ENCODE data around the gene BPIFA2.
"Not testable (repeated sequence)": the region's sequence is repeated elsewhere in the genome, so short reads cannot be mapped to it uniquely, and the experiment has no call there.

Gene BPIFA2

GRCh38 chr20:33160681-33161080, 7.3 kb upstream of the BPIFA2 start:
- DNase-seq (ENCODE audit: low spot score) (no peak), FAIRE-seq (no peak)

GRCh38 chr20:33162313-33162712, 5.6 kb upstream of the BPIFA2 start:
- no peak for FAIRE-seq
- DNase-seq (ENCODE audit: low spot score), result no peak

DNA sequence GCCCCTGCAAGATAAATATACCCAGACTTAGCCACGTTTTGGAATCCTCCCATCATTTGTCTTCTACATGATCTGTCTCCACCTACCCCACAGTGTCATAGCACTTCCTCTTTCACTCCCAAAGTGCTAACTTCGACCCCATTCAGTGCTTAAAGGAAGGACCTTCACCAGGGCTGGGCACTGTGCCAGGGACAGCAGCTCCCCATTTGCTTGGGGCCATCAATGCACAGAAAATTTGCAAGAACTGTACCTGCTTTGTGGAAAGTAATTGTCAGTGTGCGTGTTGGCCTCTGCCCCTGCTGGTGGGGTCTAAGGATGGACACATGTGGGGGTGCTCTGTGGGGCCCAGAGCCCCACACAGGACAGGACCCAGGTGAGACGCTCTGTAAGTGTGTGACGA, 5.2 kb upstream of the BPIFA2 start:
- DNase-seq (ENCODE audit: low spot score), result no peak
- no peak for FAIRE-seq

DNA sequence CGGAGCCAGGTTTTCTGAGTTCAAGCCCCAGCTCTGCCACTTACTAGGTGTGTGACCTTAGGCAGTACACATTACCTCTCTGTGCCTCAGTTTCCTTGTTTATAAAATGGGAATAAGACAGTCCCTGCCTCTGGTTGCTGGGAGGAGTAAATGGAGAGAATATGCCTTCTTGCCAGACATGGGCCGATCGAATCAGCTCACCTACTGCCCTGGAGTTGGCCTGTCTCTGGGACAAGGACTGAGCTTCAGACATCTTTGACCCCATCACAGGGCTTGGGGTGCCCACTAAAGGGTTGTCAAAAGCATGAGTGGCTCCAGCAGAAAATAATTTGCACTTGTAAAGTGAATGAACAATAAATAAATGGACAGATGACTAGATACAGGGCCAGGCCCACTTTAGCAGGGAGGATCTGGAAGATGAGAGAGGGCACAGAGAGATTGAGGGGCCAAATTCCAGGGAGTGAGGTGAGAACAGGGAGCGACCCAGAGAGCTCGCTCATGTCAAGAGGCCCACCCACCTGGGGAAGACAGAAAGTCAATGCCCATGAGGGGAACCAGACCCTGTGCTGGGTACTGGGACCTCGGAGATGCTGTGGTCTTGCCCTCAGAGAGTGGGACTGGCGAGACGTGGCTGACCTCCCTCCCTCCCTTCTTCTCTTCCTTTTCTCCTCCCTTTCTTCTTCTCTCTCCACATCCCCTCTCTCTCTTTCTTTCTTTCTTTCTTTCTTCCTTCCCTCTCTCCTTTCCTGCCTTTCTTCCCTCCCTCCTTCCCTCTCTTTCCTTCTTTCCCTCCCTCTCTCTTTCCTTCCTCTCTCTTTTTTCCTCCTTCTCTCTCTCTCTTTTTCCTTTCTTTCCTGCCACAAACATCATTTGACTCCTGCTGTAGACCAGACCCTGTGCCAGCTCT, 3.9 kb upstream of the BPIFA2 start:
- FAIRE-seq (no peak), DNase-seq (ENCODE audit: low spot score) (no peak)

GRCh38 chr20:33164763-33165095, 3.2 kb upstream of the BPIFA2 start:
- DNase-seq (ENCODE audit: low spot score) (no peak), FAIRE-seq (no peak)

GRCh38 chr20:33165416-33166055, 2.4 kb upstream of the BPIFA2 start:
- no peak for DNase-seq (ENCODE audit: low spot score)
- no peak for FAIRE-seq

GRCh38 chr20:33166533-33167113, 1.3 kb upstream of the BPIFA2 start:
- FAIRE-seq (no peak), DNase-seq (ENCODE audit: low spot score) (no peak)

- FAIRE-seq (peak; percentile 2), DNase-seq (ENCODE audit: low spot score) (peak; percentile 41)
These were observed 1.3 kb downstream of the BPIFA2 start for GRCh38 chr20:33169176-33169794.

DNA sequence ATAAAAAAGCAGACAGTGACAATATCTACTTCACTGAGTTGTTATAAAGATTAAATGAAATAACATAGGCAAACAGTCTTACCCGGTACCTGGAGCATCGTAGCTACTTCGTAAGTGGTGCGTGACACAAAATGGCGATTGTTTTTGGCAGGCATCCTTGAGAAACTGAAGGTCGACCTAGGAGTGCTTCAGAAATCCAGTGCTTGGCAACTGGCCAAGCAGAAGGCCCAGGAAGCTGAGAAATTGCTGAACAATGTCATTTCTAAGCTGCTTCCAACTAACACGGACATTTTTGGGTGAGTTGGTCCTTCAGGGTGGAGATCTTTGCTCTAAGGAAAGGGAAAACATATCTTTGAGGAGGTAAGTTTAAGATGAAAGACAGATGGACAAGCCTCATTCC, 4.8 kb downstream of the BPIFA2 start:
- FAIRE-seq (no peak), DNase-seq (ENCODE audit: low spot score) (no peak)

GRCh38 chr20:33175123-33175522, 7.2 kb downstream of the BPIFA2 start:
- no peak for DNase-seq (ENCODE audit: low spot score)
- no peak for FAIRE-seq

- no peak for DNase-seq (ENCODE audit: low spot score)
- no peak for FAIRE-seq
These were observed 8.1 kb downstream of the BPIFA2 start for GRCh38 chr20:33176101-33176500.

DNA sequence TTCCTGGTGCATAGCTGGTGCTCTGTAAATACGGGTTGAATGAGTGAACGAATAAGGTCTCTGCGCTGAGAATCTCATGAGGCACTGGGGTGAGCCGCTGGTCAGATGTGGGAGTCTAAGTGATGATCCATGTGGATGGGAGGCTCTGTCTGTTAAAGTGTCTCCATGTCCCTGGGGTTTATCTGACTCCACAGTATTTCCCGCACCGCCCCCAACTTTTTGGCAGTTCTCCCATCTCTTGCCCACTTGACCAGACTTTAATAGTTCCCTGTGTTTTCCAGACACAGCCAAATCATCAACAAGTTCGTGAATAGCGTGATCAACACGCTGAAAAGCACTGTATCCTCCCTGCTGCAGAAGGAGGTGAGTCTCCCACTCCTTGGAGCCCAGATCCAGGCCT, 9.9 kb downstream of the BPIFA2 start:
- DNase-seq (ENCODE audit: low spot score) (no peak), FAIRE-seq (no peak)

DNA sequence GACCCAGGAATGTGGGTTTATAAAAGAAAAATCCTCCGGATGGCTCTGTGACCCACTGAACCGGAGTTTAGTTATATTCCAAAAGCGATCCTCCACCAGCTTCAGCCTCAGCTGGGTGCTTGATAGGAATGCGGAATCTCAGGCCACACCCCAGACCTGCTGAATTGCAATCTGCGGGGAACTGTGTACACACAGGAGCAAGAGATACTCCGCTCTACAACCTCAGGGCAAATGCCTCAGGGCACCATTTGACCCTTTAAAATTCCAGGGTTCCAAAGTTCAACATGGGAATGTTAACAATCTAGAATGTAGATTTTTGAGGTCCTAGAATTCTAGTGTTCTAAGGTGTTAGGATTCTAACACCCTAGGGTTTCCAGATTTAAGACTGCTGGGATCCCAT, 10.8 kb downstream of the BPIFA2 start:
- FAIRE-seq (no peak), DNase-seq (ENCODE audit: low spot score) (no peak)

GRCh38 chr20:33180169-33180568, 12.2 kb downstream of the BPIFA2 start:
- FAIRE-seq, result no peak
- no peak for DNase-seq (ENCODE audit: low spot score)

DNA sequence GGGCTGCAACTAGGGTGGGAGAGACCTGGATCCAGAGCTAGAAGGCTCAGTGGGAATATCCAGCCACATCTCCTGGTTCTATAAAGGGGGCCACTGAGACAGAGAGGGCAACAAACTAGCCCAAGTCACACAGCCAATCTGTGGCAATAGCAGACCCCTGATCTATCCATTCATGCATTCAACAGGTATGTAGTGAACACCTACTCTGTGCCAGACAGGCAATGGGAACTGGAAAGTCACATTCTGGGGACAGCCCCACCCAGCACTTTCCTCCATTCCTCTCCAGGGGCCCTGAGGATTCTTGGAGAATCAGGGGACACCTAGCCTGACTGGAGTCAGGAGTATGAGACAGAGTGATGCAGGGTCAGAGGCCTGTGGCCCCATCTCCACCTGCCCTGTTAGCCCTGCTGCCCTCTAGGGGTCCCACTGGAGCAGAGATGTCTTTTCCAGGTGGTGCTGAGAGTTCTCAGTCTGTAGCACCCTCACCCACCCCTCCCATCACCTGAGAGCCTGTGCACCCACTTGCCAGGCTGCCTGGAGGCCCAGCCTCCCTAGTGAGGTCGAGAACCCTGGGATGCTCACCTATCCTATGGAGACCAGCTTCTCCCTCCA, 13.6 kb downstream of the BPIFA2 start:
- no peak for DNase-seq (ENCODE audit: low spot score)
- FAIRE-seq, result no peak

- FAIRE-seq, result no peak
- no peak for DNase-seq (ENCODE audit: low spot score)
These were observed 15.4 kb downstream of the BPIFA2 start for GRCh38 chr20:33183312-33183711.

DNA sequence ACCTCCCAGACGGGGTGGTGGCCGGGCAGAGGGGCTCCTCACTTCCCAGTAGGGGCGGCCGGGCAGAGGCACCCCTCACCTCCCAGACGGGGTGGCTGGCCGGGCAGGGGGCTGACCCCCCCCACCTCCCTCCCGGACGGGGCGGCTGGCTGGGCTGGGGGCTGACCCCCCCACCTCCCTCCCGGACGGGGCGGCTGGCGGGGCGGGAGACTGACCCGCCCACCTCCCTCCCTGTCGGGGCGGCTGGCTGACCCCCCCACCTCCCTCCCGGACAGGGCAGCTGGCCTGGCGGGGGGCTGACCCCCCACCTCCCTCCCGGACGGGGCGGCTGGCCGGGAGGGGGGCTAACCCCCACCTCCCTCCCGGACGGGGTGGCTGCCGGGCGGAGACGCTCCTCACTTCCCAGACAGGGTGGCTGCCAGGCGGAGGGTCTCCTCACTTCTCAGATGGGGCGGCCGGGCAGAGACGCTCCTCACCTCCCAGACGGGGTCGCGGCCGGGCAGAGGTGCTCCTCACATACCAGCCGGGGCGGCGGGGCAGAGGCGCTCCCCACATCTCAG, 17.2 kb downstream of the BPIFA2 start:
- not testable (repeated sequence) for FAIRE-seq; DNase-seq (ENCODE audit: low spot score)

GRCh38 chr20:33187491-33187890, 19.5 kb downstream of the BPIFA2 start:
- DNase-seq (ENCODE audit: low spot score) (no peak), FAIRE-seq (no peak)

GRCh38 chr20:33188421-33188820, 20.5 kb downstream of the BPIFA2 start:
- no peak for FAIRE-seq
- DNase-seq (ENCODE audit: low spot score), result no peak

DNA sequence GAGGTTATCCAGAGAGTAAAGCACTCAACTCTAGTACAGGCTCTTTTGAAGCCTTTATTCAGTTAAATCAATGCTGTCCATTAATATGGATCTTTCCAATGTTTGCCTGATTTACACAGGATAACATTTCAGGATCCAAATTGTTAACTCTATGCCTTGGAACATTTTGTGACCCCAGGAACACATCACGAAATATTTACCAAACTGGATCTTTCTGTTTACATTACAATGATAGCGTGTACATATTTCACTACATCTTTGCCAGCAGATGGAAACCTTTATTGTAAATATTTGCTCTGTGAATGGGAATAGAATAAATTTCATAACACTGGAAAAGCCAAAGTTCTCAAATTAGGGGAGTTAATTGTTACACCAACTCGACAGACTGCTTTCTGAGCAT, 23.5 kb downstream of the BPIFA2 start:
- FAIRE-seq, result no peak
- DNase-seq (ENCODE audit: low spot score), result no peak

DNA sequence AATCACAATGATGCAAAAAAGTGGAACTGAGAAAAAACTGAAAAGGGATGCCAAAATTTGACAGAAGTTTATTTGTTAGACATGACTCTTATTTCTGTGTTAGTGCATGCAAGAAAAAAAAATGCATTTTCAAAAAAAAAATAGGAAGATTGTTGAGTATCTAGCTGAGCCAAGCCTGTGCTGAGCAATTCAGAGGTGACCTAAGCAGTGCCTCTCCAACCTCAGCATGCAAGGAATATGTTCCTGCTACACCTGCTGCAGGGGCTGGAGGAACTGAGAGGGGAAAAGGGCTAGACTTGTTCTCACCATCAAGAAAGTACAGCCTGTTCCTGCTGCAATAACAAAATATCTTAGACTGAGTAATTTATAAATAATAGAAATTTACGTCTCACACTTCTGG, 24.0 kb downstream of the BPIFA2 start:
- FAIRE-seq (no peak), DNase-seq (ENCODE audit: low spot score) (no peak)
